ENCODE measurements around the gene CD19.
"Not testable (repeated sequence)": the region's sequence is repeated elsewhere in the genome, so short reads cannot be mapped to it uniquely, and the experiment has no call there.

CD19 gene

GRCh38 chr16:28931801-28932225 lies at the start of gene CD19:
Gene CD19 (plus strand): TSS chr16:28931971. CDS start chr16:28932001, 30 bp downstream.
- DNase-seq: no peak

GRCh38 chr16:28882551-28883160 lies 49.1 kb upstream of the CD19 start:
- no peak for DNase-seq

GRCh38 chr16:28883221-28883996 lies 48.4 kb upstream of the CD19 start:
- no peak for DNase-seq

GRCh38 chr16:28884045-28884444 lies 47.7 kb upstream of the CD19 start:
- DNase-seq: no peak

GRCh38 chr16:28886945-28887344 lies 44.8 kb upstream of the CD19 start:
- DNase-seq: no peak

- DNase-seq: not testable (repeated sequence)
These were observed 41.4 kb upstream of the CD19 start for GRCh38 chr16:28890355-28890754.

GRCh38 chr16:28891964-28892890 lies 39.5 kb upstream of the CD19 start:
- DNase-seq: no peak

- DNase-seq: no peak
These were observed 38.5 kb upstream of the CD19 start for GRCh38 chr16:28893291-28893690.

- DNase-seq: no peak
These were observed 36.2 kb upstream of the CD19 start for GRCh38 chr16:28895609-28896008.

GRCh38 chr16:28897826-28898225 lies 33.9 kb upstream of the CD19 start:
- DNase-seq: no peak

GRCh38 chr16:28898266-28898665 lies 33.5 kb upstream of the CD19 start:
- DNase-seq: no peak

- no peak for DNase-seq
These were observed 32.8 kb upstream of the CD19 start for GRCh38 chr16:28898942-28899341.

- DNase-seq: no peak
These were observed 31.7 kb upstream of the CD19 start for GRCh38 chr16:28899882-28900590.

GRCh38 chr16:28900601-28901000 lies 31.2 kb upstream of the CD19 start:
- DNase-seq: no peak

- DNase-seq: no peak
These were observed 29.9 kb upstream of the CD19 start for GRCh38 chr16:28901862-28902261.

- no peak for DNase-seq
These were observed 28.9 kb upstream of the CD19 start for GRCh38 chr16:28902909-28903308.

- no peak for DNase-seq
These were observed 28.3 kb upstream of the CD19 start for GRCh38 chr16:28903344-28904042.

GRCh38 chr16:28904363-28904762 lies 27.4 kb upstream of the CD19 start:
- no peak for DNase-seq

- no peak for DNase-seq
These were observed 26.9 kb upstream of the CD19 start for GRCh38 chr16:28904828-28905227.

- no peak for DNase-seq
These were observed 26.5 kb upstream of the CD19 start for GRCh38 chr16:28905229-28905754.

- DNase-seq: no peak
These were observed 25.9 kb upstream of the CD19 start for GRCh38 chr16:28905800-28906372.

All from fibroblast of skin of right biceps (primary cell).